Esophagus (tissue), 2 donors: ENCODE data around the gene ATOX1. TPM values are rescaled to one million over a fixed set of nuclear protein-coding genes. Genes with fewer than 3 reads are reported as not detected.

Source experiments
- polyA plus RNA-seq, 2 donors: library from polyadenylated mRNA; stranded (reverse); fragments of 200-250 nt; gene quantifications; one replicate each; pipeline ENCODE4 v1.2.3, GENCODE V29; 2013
- donor health status: healthy with polysubstance abuse.
- donor health status: Bipolar disorder and iron deficiency.

ATOX1 gene
- polyA plus RNA-seq, 2 donors: 77.3 to 108 TPM

Other genes with a start within 250 kb of the ATOX1 start
- gene FAT2, start 167.3 kb downstream of the ATOX1 start, polyA plus RNA-seq: 10 to 100 TPM; 29.5 to 33.8 TPM
- gene SPARC, start 71.7 kb downstream of the ATOX1 start, polyA plus RNA-seq: 10 to 100 TPM; 12.1 to 52.5 TPM
- 10 to 100 TPM; 15.5 to 33.1 TPM for gene G3BP1, start 13.3 kb upstream of the ATOX1 start, polyA plus RNA-seq
- not detected for gene GLRA1, start 166.2 kb upstream of the ATOX1 start, polyA plus RNA-seq